Activated CD8-positive, alpha-beta memory T cell treated with anti-CD3 and anti-CD28 coated beads for 36 hours (primary cell): ENCODE measurements around the gene ATP2A3. TPM values are rescaled to one million over a fixed set of nuclear protein-coding genes. Genes with fewer than 3 reads are reported as not detected.

Experiments used
- CTCF ChIA-PET: fragments of 350-600 bp; sonication (Branson Sonifier 250); formaldehyde crosslinking; loops from one replicate; lab custom pipeline; 2021; ENCODE audit warnings: antibody characterized with exemption; lab: Charles Lee
- POLR2A ChIA-PET: fragments of 350-600 bp; sonication (Branson Sonifier 250); formaldehyde crosslinking; loops from one replicate; lab custom pipeline; 2021; ENCODE audit warnings: antibody characterized with exemption; lab: Charles Lee
- total RNA-seq, 2 experiments: library from RNA; stranded (reverse); gene quantifications; one replicate each; pipeline ENCODE4 v1.2.3, GENCODE V29; 2021

The ATP2A3 gene
- total RNA-seq = 100 to 1,000 TPM; 112 to 116 TPM

- POLR2A ChIA-PET = interaction anchor here (1.0 to 1.5 kb wide), 4 partner anchors 48 to 179 kb away, joined by 3 to 12 read pairs (median 6); partner anchors contain the start of genes CYB5D2, NCBP3, P2RX1 and ZZEF1
- CTCF ChIA-PET = interaction anchor here (0.7 to 4.3 kb wide), 6 partner anchors 12 to 121 kb away, joined by 3 to 16 read pairs (median 3); no protein-coding TSS in a partner anchor
Observed at GRCh38 chr17:3964203-3965117, at the start of gene ATP2A3. Gene ATP2A3 (minus strand): TSS chr17:3964437. CDS start chr17:3964291, 146 bp downstream.

DNA sequence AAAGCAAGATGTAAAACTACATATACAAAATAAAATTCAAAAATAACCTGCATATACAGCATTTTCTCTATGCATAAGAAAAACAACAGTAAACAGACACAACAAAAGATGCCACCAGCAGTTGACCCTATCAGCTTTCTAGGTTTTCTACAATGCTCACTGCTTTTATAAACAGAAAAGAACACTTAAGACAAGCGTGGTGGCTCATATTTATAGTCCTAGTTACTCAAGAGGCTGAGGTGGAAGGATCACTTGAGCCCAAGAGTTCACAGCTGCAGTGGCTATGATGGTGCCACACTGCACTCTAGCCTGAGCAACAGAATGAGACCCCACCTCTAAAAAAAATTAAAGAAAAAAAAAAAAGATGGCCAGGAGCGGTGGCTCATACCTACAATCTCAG lies 46.5 kb upstream of the ATP2A3 start:
- ChIA-PET CTCF (interaction anchor here (0.9 to 1.5 kb wide), 4 partner anchors 9 to 148 kb away, joined by 3 to 5 read pairs (median 3); no protein-coding TSS in a partner anchor), POLR2A (no interaction called here)

- ChIA-PET CTCF (interaction anchor here (1.1 to 2.6 kb wide), 3 partner anchors 7 to 115 kb away, joined by 3 to 13 read pairs (median 5); no protein-coding TSS in a partner anchor), POLR2A (no interaction called here)
Observed at GRCh38 chr17:4009186-4009785, 45.0 kb upstream of the ATP2A3 start.

DNA sequence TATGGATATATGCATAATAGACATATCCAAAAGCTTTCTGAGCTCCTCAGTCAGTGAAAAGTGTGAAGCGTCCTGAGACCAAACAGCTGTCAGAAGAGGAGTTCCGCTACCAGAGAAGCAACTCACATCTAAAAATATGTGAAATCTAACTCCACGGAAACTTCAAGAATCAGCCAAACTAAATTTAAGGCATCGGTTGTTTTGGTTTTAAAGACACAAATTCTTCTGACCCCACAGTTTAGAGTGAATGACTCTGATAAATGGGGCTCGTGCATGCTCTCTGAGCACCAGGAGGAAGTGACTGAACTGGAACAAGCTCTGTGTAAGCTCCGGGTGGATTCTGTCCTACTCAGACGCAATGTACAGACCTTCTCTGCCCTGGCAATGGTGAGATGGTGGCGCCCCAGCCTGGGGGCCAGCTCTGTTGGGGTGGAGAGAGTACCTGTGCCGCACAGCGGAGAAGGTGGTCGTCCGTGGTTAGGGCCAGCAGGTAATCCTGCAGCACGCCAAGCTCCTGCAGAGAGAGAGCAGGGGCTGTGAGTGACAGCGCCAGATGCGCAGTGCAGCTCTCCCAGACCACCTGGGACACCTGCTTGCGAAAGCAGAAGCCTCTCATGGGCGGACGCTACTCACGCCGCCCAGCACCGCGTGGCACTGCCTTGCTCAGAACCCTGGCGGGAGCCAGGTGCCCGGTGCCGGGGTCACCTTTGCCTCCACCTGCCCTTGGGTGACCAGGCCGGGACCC lies 44.4 kb upstream of the ATP2A3 start:
- ChIA-PET CTCF (interaction anchor here (0.6 to 2.6 kb wide), 3 partner anchors 43 to 95 kb away, joined by 3 to 13 read pairs (median 3); no protein-coding TSS in a partner anchor), POLR2A (no interaction called here)

DNA sequence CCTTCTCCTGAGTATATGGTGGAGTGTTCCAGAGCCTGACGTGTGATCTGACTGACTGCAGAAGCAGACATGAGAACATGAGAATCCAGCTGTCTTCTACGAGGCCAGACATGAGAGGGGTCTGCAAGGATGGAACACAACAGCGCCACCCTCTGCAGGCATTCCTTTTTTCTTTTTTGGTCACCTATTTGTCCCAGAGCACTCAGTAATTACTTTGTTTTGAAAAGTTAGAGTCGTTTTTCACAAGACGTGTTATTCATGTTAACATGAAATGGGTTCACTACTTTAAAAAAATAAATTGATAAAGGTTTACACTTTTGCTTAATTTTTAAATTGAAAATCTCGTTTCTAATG lies 43.8 kb upstream of the ATP2A3 start:
- CTCF ChIA-PET = interaction anchor here (0.6 to 2.6 kb wide), 5 partner anchors 9 to 95 kb away, joined by 3 to 13 read pairs (median 3); no protein-coding TSS in a partner anchor
- POLR2A ChIA-PET = no interaction called here

DNA sequence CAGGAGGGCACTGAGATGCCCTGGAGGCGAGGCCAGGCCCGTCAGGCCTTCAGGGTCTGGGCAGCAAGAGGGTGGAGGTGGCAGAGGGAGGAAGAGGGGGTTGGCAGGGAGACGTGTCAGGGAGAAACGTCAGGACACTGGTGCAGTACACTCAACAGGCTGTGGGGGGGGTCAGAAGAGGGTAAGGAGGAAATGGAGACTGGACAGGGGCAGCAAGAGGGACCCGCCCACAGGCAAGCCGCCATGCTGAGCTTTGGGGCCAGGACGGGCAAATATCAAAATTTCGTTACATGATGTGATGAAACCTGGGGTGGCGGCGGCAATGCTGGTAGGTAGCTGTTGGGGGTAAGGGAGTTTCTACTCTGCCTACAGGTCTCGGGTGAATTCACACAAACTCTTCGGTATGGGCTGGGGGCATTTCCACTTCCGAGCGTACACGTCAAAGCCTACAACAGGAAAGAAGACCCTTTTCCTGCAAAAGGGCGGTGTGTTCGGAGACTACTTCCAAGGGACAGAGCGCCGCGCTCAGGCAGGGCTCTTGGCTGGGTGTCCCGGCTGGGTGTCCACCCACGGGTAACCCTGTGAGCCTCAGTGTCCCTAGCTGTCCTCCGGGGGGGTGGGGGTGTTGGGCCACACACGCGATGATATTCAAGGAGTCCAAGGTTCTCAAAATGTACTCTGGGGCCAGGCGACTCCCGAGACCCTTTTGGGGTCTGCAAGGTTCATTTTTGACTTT lies 43.3 kb upstream of the ATP2A3 start:
- CTCF ChIA-PET = interaction anchor here (0.6 to 1.4 kb wide), 2 partner anchors 10 to 94 kb away, joined by 3 to 7 read pairs; no protein-coding TSS in a partner anchor
- POLR2A ChIA-PET = no interaction called here

GRCh38 chr17:4006745-4007211 lies 42.5 kb upstream of the ATP2A3 start:
- CTCF ChIA-PET = interaction anchor here (1.4 kb wide), 1 partner anchor 94 kb away, joined by 7 read pairs; no protein-coding TSS in a partner anchor
- POLR2A ChIA-PET = no interaction called here

DNA sequence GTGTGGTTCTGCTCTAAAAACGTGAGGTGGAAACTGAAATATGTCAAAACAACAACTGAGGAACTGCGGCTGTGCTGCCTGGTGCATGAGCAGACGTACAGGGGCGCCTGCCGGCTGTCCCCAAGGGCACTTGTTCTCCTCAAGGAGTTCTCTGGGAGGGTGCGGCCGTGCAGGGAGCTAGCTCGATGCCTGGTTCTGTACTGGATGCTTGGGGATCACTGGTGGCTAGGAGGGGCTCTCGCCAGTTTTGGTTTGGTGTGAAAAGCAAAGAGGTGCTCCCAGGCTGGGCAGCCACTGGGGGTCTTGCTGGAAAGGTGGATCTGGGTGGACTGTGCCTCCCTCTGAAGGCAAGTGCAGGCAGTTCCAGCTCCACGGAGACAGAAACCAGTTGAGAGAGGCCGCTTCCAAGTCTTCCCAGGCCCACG lies 41.9 kb upstream of the ATP2A3 start:
- ChIA-PET POLR2A (no interaction called here), CTCF (interaction anchor here (0.6 kb wide), 1 partner anchor 254 kb away, joined by 4 read pairs; no protein-coding TSS in a partner anchor)

DNA sequence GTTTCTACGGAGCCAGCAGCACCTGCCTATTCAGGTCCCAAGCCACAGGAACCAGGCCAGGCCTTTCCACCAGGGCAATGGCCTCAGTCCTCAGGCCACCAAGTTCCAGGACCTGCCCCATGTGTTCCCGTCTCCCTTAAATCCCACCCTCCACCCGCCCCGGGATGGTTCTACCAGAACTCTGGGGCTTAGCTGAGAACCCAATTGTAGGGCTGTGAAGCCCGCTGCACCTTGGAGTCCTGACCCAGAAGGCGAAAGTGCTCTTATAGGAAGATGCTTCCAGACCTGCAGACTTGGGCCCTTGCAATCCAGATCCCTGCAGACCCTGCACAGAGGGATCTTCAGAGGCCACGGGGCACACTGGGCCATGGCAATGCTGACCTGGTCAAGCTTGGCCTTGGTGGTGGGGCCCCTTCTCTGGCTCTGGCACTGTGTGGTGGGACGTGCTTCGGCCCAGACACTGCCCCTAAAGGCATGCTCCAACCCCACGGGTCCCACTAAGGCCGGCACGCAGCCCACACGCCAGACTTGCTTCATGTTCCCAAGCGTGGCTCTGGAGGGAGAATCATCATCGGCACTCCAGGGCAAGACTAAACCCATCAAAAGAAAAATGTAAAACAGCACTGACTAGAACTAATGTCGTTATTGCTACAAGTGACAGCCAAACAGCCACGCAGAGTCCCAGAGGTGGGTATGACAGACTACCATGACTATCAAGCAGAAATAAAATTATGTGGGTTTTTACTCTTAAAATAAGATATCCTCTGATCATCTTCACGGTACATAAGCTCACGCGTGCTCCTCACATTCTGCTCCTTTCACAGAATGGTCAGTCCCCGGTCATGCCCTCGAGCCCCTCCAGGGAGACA lies 41.3 kb upstream of the ATP2A3 start:
- ChIA-PET CTCF (interaction anchor here (0.6 to 1.9 kb wide), 5 partner anchors 12 to 253 kb away, joined by 3 to 14 read pairs (median 5); no protein-coding TSS in a partner anchor), POLR2A (interaction anchor here (0.7 kb wide), 1 partner anchor 13 kb away, joined by 3 read pairs; no protein-coding TSS in a partner anchor)

- ChIA-PET CTCF (interaction anchor here (0.8 to 1.9 kb wide), 5 partner anchors 13 to 140 kb away, joined by 3 to 14 read pairs (median 5); no protein-coding TSS in a partner anchor), POLR2A (interaction anchor here (0.7 kb wide), 1 partner anchor 12 kb away, joined by 3 read pairs; no protein-coding TSS in a partner anchor)
Observed at GRCh38 chr17:4004517-4005295, 40.5 kb upstream of the ATP2A3 start.

GRCh38 chr17:4003501-4004421 lies 39.5 kb upstream of the ATP2A3 start:
- POLR2A ChIA-PET = no interaction called here
- CTCF ChIA-PET = interaction anchor here (1.2 to 1.9 kb wide), 5 partner anchors 14 to 90 kb away, joined by 3 to 14 read pairs (median 3); partner anchors contain the start of gene ATP2A3

GRCh38 chr17:4003131-4003500 lies 38.9 kb upstream of the ATP2A3 start:
- CTCF ChIA-PET = interaction anchor here (0.5 to 1.6 kb wide), 3 partner anchors 39 to 249 kb away, joined by 3 to 4 read pairs (median 3); partner anchors contain the start of gene ATP2A3

DNA sequence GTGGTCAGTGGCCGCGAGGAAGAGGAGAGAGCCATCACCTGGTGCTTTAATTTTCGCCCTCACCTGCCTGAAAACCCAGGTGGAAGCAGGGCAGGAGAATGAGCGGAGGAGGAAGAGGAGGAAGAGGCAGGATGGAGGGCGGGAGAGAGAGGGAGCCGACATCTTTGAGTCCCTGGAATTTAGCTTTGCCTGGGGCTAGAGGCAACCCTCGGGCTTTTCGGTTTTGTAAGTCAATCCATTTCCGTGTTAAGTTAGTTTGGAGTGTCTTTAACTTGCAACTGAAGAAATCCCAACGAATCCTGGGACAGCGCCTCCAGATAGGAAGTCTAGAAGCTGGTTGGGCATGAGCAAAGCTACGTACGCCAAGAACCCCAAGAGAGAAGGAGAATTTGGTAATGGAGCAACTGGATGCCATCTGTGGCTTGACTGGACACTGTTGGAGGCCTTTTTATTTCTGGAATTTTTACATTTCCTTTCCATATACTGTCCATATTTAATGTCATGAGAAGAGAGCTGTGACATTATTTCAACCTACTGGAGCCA lies 36.9 kb upstream of the ATP2A3 start:
- ChIA-PET CTCF (interaction anchor here (1.1 to 2.9 kb wide), 2 partner anchors 9 to 87 kb away, joined by 3 to 14 read pairs; no protein-coding TSS in a partner anchor), POLR2A (no interaction called here)

More at GRCh38 chr17:4003131-4003500, 38.9 kb upstream of the ATP2A3 start:
- POLR2A ChIA-PET = no interaction called here

DNA sequence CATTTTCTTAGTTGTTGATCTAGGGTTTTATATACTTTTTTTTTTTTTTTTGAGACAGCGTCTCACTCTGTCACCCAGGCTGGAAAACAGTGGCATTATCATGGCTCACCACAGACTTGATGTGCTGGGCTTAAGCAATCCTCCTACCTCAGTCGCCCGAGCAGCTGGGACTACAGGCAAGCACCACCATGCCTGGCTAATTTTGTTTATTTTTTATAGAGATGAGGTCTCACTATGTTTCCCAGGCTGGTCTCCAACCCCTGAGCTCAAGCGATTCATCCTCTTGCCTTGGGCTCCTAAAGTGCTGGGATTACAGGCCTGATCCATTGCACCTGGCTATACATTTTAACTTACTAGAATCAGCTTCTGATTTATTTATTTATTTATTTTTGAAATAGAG lies 34.2 kb upstream of the ATP2A3 start:
- CTCF ChIA-PET = interaction anchor here (2.9 kb wide), 1 partner anchor 84 kb away, joined by 14 read pairs; no protein-coding TSS in a partner anchor
- POLR2A ChIA-PET = no interaction called here
